MM.1S (cell line): ENCODE measurements around the gene ARMC9.
"Not testable (repeated sequence)": the region's sequence is repeated elsewhere in the genome, so short reads cannot be mapped to it uniquely, and the experiment has no call there.

ENCODE experiments used
- DNase-seq: peaks from one replicate; pipeline ENCODE4 v3.0.0-alpha.2; 2015
- H2AFZ ChIP-seq: fragments of 300-600 bp; sonication (generic); 2 replicates; pipeline ENCODE4 v1.6.0; 2016; ENCODE audit warnings: antibody characterized with exemption, low read length
- H3F3A ChIP-seq: fragments of 300-600 bp; sonication (generic); 2 replicates; pipeline ENCODE4 v1.6.1; 2016; ENCODE audit warnings: mild to moderate bottlenecking, antibody characterized with exemption, low read length, moderate library complexity, mixed read lengths; ENCODE audit not compliant: insufficient read depth
- H3K27ac ChIP-seq: fragments of 300-600 bp; sonication (generic); 2 replicates; pipeline ENCODE4 v1.5.1; 2016; ENCODE audit warnings: mild to moderate bottlenecking, low read length
- H3K27me3 ChIP-seq: fragments of 300-600 bp; sonication (generic); replicated peaks from 2 replicates; pipeline ENCODE4 v1.6.0; 2016; ENCODE audit warnings: low read length; ENCODE audit not compliant: insufficient read depth
- H3K36me3 ChIP-seq: fragments of 300-600 bp; sonication (generic); replicated peaks from 2 replicates; pipeline ENCODE4 v1.6.1; 2016; ENCODE audit warnings: mild to moderate bottlenecking, low read length, mixed read lengths; ENCODE audit not compliant: insufficient read depth
- H3K4me1 ChIP-seq: fragments of 300-600 bp; sonication (generic); 2 replicates; pipeline ENCODE4 v1.6.1; 2016; ENCODE audit warnings: low read length, mixed read lengths
- H3K4me2 ChIP-seq: fragments of 300-600 bp; sonication (generic); 2 replicates; pipeline ENCODE4 v1.6.0; 2016; ENCODE audit warnings: low read depth, low read length
- H3K4me3 ChIP-seq: fragments of 300-600 bp; sonication (generic); 2 replicates; pipeline ENCODE4 v1.5.1; 2016; ENCODE audit warnings: low read length, mixed read lengths
- H3K79me2 ChIP-seq: fragments of 300-600 bp; sonication (generic); 2 replicates; pipeline ENCODE4 v1.6.1; 2016; ENCODE audit warnings: mixed run types, low read length, mixed read lengths
- H3K9ac ChIP-seq: fragments of 300-600 bp; sonication (generic); 2 replicates; pipeline ENCODE4 v1.6.1; 2016; ENCODE audit warnings: low read length, mixed read lengths
- H3K9me2 ChIP-seq: fragments of 300-600 bp; sonication (generic); replicated peaks from 2 replicates; pipeline ENCODE4 v1.6.1; 2016; ENCODE audit warnings: mild to moderate bottlenecking, low read length, mixed read lengths; ENCODE audit not compliant: insufficient read depth
- H3K9me3 ChIP-seq: fragments of 300-600 bp; sonication (generic); replicated peaks from 2 replicates; pipeline ENCODE4 v1.6.1; 2016; ENCODE audit warnings: mild to moderate bottlenecking, low read length, mixed read lengths; ENCODE audit not compliant: insufficient read depth
- H4K20me1 ChIP-seq: fragments of 300-600 bp; sonication (generic); 2 replicates; pipeline ENCODE4 v1.6.1; 2016; ENCODE audit warnings: mild to moderate bottlenecking, low read length, moderate library complexity, mixed read lengths; ENCODE audit not compliant: insufficient read depth
- EZH2 ChIP-seq: fragments of 300-600 bp; sonication (generic); optimal IDR thresholded peaks from 2 replicates; pipeline ENCODE3; 2017; ENCODE audit warnings: low read depth, mild to moderate bottlenecking, antibody characterized with exemption, low read length, mixed read lengths
- EZH2phosphoT487 ChIP-seq: fragments of 300-600 bp; sonication (generic); IDR thresholded peaks from 2 replicates; pipeline ENCODE4 v1.6.1; 2018; ENCODE audit warnings: antibody characterized with exemption, low read length
- TF ChIP-seq, protein P1 (sequence below): fragments of 300-600 bp; sonication (generic); IDR thresholded peaks from 2 replicates; pipeline ENCODE4 v1.5.1; 2016; ENCODE audit warnings: antibody characterized with exemption, low read length, mixed read lengths

The ARMC9 gene

DNA sequence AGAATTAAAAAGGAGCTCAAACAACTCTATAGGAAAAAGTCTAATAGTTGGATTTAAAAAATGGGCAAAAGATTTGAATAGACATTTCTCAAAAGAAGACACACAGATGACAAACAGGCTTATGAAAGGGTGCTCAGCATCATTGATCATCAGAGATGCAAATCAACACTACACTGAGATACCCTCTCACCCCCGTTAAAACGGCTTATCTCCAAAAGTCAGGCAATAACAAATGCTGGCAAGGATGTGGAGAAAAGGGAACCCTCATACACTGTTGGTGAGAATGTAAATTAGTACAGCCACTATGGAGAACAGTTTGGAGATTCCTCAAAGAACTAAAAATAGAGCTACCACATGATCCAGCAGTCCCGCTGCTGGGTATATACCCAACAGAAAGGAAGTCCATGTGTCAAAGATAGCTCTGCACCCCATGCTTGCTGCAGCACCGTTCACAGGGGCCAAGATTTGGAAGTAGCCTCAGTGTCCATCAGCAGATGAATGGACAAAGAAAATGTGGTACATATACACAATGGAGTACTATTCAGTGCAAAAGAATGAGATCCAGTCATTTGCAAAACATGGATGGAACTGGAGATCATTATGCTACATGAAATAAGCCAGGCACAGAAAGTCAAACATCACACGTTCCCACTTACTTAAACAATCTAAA, 150.4 kb downstream of the ARMC9 start:
- H3F3A ChIP-seq: no peaks in the 10 kb centered on the region
- H3K4me2 ChIP-seq: no peak overlapping the region
- H3K9me2 ChIP-seq: no peaks in the 10 kb centered on the region
- H3K9ac ChIP-seq: no peak overlapping the region
- no peaks in the 10 kb centered on the region for H4K20me1 ChIP-seq
- H3K4me3 ChIP-seq: no peak overlapping the region
- H3K9me3 ChIP-seq: no peaks in the 10 kb centered on the region
- H3K27ac ChIP-seq: no peak overlapping the region
- H3K36me3 ChIP-seq: no peaks in the 10 kb centered on the region
- no peaks in the 10 kb centered on the region for H3K79me2 ChIP-seq
- no peak for DNase-seq
- TF ChIP-seq EZH2 (no peak), EZH2phosphoT487 (no peak)
- TF ChIP-seq, protein P1, sequence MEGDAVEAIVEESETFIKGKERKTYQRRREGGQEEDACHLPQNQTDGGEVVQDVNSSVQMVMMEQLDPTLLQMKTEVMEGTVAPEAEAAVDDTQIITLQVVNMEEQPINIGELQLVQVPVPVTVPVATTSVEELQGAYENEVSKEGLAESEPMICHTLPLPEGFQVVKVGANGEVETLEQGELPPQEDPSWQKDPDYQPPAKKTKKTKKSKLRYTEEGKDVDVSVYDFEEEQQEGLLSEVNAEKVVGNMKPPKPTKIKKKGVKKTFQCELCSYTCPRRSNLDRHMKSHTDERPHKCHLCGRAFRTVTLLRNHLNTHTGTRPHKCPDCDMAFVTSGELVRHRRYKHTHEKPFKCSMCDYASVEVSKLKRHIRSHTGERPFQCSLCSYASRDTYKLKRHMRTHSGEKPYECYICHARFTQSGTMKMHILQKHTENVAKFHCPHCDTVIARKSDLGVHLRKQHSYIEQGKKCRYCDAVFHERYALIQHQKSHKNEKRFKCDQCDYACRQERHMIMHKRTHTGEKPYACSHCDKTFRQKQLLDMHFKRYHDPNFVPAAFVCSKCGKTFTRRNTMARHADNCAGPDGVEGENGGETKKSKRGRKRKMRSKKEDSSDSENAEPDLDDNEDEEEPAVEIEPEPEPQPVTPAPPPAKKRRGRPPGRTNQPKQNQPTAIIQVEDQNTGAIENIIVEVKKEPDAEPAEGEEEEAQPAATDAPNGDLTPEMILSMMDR: no peak
- H3K27me3 ChIP-seq: no peaks in the 10 kb centered on the region
- H2AFZ ChIP-seq: no peak overlapping the region
- no peaks in the 10 kb centered on the region for H3K4me1 ChIP-seq

DNA sequence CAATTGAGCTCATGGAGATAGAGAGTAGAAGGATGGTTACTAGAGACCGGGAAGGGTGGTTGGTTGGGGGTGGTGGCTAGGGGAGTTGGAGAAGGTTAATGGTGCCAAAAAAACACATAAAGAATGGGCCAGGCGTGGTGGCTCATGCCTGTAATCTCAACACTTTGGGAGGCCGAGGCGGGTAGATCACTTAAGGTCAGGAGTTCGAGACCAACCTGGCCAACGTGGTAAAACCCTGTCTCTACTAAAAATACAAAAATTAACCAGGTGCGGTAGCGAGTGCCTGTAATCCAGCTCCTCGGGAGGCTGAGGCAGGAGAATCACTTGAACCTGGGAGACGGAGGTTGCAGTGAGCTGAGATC, 150.9 kb downstream of the ARMC9 start:
- H3K4me2 ChIP-seq, H4K20me1 ChIP-seq, H3K4me1 ChIP-seq, H3K79me2 ChIP-seq, H2AFZ ChIP-seq, H3K27me3 ChIP-seq, H3K36me3 ChIP-seq, H3K27ac ChIP-seq, DNase-seq, H3K9ac ChIP-seq, H3K9me3 ChIP-seq, H3F3A ChIP-seq, H3K9me2 ChIP-seq, H3K4me3 ChIP-seq: not testable (repeated sequence)

DNA sequence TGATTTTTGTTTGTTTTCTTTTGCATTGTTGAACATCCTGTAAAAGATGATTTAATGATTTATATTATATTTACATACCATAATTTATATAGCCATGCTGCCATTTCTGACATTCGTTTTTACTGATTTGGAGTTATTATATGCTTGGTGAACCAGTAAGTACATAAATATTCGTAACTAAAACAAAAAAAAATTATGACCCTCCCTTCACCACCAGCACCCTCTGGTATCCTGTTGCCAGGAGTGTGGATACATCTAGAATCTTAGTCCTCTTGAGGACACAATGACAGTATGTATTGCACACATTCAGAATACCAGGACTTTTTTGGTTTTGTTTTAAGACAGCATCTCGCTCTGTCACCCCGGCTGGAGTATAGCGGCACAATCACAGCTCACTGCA, 153.2 kb downstream of the ARMC9 start:
- H2AFZ ChIP-seq: no peak overlapping the region
- H3K27me3 ChIP-seq: no peaks in the 10 kb centered on the region
- no peak overlapping the region for H3K4me2 ChIP-seq
- no peaks in the 10 kb centered on the region for H3K79me2 ChIP-seq
- H3F3A ChIP-seq: peaks cover 6% of the 10 kb centered on the region
- H3K27ac ChIP-seq: no peak overlapping the region
- no peaks in the 10 kb centered on the region for H3K36me3 ChIP-seq
- no peak for DNase-seq
- H3K4me3 ChIP-seq: no peak overlapping the region
- TF ChIP-seq EZH2phosphoT487 (no peak), EZH2 (no peak)
- TF ChIP-seq, protein P1: no peak
- no peaks in the 10 kb centered on the region for H3K9me3 ChIP-seq
- no peak overlapping the region for H3K9ac ChIP-seq
- H4K20me1 ChIP-seq: no peaks in the 10 kb centered on the region
- H3K4me1 ChIP-seq: peaks cover 9% of the 10 kb centered on the region
- no peaks in the 10 kb centered on the region for H3K9me2 ChIP-seq

DNA sequence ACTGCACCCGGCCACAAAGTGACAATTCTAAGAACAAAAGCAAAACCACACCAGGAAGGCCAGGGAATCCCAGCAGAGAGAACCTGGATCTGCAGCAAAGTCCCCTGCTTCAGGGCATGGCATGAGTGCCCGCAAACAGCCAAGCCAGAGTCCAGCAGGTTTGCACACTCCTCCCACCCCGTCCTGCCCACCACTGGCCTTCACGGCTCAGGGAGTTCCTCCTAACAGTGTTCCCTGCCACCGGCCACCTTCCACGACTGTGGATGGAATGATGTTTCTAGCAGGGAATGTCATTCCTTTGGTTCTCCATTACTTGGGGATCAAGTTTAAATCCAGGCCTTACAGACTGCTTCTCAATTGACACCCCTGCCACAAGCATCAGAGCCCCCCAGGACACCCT, 155.0 kb downstream of the ARMC9 start:
- H3K4me3 ChIP-seq: no peak overlapping the region
- H4K20me1 ChIP-seq: no peaks in the 10 kb centered on the region
- TF ChIP-seq EZH2: no peak
- TF ChIP-seq, protein P1: no peak
- TF ChIP-seq EZH2phosphoT487: no peak
- no peak for DNase-seq
- H3K4me2 ChIP-seq: no peak overlapping the region
- peaks cover 10% of the 10 kb centered on the region for H3F3A ChIP-seq
- no peaks in the 10 kb centered on the region for H3K36me3 ChIP-seq
- no peaks in the 10 kb centered on the region for H3K9me2 ChIP-seq
- no peaks in the 10 kb centered on the region for H3K9me3 ChIP-seq
- H3K9ac ChIP-seq: no peak overlapping the region
- H3K4me1 ChIP-seq: peaks cover 15% of the 10 kb centered on the region
- H2AFZ ChIP-seq: no peak overlapping the region
- H3K79me2 ChIP-seq: no peaks in the 10 kb centered on the region
- H3K27ac ChIP-seq: no peak overlapping the region
- no peaks in the 10 kb centered on the region for H3K27me3 ChIP-seq
